Stimulated activated naive CD4-positive, alpha-beta T cell (primary cell): ENCODE measurements around the gene KMT2C.
"Not testable (repeated sequence)": the region's sequence is repeated elsewhere in the genome, so short reads cannot be mapped to it uniquely, and the experiment has no call there.

Source experiments
- DNase-seq, 6 experiments: peaks; one replicate each; lab custom pipeline; 2025; lab: John Stamatoyannopoulos, UW

The KMT2C gene

DNA sequence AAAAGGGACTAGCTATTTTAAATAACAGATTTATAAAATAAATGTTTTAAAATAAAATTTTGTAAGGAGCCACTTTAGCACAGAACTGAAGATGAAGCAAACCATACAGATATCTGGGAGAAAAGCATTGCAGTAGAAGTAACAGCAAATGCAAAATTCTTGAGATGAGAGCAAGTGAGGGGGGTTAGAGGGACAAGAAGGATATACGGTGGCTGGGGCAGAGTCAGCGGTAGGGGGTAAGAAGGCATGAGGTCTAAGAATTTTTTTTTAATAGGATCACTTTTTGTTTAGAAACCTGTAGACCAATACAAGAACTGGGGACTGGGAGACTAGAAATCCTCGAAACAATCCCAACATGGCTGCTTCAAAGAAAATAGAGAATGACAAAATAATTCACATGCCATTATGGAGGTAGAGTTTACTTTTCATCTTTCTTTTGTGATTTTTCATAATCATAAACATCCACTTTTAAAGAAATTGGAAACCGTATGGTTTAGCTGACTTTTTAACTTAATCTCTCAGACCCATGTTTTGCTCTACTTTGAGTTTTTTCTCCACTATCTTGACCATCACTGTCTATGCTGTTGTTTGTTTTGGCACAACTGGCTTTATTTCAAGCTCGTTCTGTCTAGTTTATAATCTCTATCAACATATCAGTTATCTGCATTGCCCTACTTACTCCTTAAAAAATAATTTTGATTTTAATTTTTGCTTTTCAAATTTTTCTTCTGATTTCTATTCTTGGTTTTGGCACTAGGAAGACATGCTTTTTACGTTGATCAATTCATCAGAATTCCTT lies 73.5 kb downstream of the KMT2C start:
- no peak for DNase-seq

DNA sequence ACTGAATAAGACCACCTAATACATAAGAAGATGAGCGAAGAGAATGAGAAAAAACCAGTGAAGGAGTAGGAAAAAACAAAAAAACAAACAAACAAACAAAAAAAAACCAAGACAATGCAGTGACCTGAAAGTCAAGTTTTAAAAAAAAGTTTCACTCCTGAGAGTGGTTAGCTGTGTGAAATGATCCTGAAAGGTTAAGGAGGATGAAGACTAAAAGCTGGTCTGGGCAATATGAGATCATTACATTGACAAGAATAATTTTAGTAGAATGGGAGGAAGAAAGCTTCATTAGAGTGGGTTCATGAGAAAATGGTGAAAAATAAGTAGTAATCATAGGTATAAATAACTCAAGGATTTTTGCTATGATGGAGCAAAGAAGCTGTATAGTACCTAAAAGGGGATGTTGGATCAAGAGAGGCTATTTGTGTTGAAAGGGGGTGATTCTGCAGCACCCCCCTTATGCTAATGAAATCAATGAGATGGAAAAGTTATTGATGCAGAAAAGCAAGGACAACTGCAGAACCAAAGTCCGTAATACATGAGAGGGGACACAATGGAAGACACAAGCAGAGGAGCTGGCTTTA lies 80.2 kb downstream of the KMT2C start:
- no peak for DNase-seq

DNA sequence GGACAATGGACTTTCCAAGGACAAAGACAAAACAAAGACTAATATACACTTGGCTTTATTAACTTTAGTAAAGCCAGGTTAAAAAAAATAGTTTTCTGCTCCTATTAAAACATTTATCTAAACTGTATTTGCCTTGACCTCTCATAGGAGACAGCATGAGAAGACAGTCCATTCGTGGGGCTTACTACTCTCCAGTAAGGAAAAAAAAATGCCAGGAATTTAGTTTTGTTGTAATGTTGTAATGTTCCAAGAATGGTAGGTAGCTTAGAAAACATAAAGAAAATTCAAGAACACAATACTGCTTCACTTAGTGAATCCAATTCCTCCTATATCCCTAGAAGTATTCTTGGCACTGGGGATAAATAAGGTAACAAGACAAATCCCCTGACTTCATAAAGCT lies 81.7 kb downstream of the KMT2C start:
- no peak for DNase-seq

DNA sequence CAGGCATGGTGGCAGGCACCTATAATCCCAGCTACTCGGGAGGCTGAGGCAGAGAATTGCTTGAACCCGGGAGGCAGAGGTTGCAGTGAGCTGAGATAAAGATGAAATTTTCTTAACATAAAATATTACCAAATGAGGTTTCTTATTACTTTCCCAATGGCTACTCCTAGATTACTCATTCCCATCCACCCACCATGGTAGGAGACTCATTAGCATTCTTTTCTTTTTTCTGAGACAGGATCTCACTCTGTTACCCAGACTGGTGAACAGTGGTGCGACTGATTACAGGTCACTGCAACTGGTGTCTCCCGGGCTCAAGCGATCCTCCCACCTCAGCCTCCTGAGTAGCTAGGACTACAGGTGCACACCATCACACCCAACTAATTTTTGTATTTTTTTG lies 82.5 kb downstream of the KMT2C start:
- not testable (repeated sequence) for DNase-seq

DNA sequence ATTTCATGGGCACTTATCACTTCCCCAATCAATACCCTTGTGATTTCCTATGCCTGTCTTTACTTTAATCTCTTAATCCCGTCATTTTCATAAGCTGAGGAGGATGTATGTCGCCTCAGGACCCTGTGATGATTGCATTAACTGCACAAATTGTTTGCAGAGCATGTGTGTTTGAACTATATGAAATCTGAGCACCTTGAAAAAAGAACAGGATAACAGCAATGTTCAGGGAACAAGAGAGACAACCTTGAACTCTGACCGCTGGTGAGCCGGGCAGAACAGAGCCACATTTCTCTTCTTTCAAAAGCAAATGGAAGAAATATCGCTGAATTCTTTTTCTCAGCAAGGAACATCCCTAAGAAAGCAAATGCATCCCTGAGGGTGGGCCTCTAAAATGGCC lies 84.1 kb downstream of the KMT2C start:
- DNase-seq: not testable (repeated sequence)

DNA sequence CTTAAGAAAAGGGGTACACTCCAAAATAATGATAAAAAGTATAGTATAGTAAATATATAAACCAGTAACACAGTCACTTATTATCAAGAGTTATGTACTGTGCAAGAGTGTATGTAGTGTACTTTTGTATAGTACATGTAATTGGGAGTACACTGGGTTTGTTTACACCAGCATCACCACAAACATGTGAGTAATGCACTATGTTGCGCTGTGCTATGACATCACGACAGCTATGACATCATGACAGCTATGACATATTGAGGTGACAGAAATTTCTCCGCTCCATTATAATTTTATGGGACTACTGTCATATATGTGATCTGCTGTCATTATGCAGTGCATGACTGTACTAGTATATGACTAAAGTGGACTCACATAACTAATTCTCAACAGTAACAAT lies 84.6 kb downstream of the KMT2C start:
- DNase-seq: no peak

DNA sequence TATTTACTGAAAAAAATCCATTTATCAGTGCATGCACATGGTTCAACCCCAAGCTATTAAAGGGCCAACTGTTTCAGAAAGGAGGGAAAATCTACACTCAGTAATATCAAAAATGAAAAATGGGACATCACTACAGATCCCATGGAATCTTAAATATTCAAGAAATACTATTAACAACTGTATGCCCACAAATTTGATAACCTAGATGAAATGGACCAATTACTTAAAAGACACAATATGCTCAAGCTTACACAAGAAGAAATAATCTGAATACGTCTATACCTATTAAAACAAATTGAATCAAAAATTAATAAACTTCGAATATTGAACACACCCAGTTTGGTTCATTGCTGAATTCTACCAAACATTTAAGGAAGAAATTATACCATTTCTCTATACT lies 87.9 kb downstream of the KMT2C start:
- DNase-seq: no peak

DNA sequence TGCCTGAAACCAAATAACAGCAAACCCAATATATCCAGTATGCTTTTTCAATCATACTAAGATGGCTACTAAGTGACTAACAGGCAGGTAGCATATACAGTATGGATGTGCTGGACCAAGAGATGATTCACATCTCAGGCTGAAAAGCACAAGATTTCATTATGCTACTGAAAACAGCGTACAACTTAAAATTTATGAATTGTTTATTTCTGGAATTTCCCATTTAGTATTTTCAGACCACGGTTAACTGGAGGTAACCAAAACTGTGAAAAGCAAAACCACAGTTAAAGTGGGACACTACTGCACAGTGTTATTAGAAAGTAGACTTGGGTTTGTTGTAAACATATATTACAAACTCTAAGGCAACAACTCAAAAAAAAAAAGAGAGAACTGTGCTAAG lies 91.5 kb downstream of the KMT2C start:
- DNase-seq: no peak

DNA sequence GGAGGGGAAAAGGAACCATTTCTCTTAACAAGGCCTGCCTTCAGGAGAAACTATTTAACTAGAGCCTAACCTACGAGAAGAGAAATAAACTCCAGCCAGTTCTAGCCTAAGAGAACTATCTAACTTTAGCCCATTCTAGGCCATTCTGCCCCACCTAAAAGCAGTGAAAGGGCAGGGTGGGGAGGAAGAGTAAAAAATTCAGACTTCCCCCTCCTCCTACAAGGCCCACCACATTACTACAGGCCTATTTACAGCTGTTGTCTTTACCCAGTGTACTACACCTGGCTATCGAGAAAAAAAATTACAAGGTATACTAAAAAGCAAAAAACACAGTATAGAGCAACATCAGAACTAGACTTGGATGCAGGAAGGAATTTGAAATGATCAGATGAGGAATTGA lies 93.0 kb downstream of the KMT2C start:
- no peak for DNase-seq

DNA sequence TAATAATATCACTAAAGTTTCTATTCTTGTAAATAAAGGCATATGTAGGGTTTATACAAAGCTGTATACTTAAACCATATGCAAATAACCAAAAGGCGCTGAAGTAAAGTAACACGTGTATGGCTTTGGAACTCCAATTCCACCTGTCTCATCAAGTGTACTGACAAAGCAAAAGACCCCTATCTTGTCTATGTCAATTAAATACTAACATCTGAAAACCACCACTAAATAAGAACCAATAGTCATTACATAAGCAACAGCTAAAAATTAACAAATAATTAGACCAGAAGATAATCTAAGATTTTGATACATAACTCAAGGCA lies 93.9 kb downstream of the KMT2C start:
- no peak for DNase-seq

DNA sequence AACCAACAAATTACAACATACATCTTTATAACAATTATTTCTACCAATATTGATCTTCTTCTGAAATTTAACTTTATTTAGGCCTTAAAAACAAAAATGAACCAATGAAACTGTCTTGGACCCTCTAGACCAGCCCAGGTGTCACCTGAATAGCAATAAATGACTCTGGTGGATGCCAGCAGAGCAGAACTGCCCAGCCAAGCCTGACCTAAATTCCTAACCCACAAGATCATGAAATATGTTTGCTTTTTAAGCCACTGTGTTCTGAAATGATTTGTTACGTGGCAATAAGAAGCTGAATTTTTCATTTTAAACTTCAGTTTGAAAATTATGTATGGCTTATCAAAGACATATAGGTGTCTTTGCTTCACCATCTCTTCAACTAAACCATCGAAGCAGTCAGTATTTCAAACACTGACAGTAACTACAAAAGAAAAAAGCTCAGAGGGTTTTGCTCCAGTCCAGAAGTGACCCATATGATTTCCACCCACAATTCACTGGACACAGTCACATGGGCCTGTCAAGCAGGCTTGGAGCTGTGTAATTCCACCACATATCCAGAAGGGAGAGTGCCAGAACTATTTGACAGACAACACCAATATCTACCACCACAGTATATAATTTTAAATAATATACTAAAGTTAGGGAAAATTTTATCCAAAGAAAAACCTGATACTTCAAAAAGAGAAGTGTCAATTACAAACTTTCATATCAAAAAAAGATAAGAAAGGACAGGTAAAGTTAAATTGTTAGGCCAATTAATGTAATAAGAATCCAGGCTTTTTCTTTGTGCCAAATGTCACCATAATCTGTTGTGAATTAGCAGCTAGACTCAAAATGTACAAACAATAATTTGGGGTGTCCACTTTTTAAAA lies 94.5 kb downstream of the KMT2C start:
- DNase-seq: no peak

DNA sequence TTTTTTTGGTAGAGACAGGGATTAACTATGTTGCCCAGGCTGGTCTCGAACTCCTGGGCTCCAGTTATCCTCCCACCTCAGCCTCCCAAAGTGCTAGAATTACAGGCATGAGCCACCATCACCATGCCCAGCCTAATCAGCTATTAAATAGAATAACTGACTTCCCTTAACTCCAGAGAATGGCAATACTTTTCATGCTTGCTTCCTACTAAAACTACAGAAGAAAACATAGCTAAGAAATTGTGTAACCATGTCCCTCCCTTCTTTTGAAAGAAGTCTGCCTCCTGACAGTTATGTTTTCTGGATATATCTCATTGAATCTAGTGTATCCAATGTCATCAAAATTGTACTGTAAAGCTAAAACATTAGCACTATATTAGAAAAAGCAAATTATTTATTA lies 95.6 kb downstream of the KMT2C start:
- no peak for DNase-seq

DNA sequence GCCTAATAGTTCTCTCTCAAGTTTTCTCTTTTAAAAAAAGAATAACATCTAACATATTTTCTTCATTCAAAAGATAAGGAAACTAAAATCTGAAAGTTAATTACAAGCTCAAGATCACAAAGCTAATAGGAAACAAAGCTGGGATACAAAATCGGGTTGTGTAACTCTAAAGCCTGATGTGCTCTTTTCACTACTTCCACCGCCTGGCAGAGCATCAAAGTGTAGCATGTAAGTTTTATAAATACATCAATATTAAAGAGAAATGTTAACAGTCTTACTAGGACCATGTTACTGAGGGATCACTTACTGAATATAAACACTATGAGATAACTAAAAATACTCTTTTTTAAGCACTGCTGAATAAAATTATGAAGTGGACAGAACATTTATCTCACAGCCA lies 97.2 kb downstream of the KMT2C start:
- DNase-seq: no peak

DNA sequence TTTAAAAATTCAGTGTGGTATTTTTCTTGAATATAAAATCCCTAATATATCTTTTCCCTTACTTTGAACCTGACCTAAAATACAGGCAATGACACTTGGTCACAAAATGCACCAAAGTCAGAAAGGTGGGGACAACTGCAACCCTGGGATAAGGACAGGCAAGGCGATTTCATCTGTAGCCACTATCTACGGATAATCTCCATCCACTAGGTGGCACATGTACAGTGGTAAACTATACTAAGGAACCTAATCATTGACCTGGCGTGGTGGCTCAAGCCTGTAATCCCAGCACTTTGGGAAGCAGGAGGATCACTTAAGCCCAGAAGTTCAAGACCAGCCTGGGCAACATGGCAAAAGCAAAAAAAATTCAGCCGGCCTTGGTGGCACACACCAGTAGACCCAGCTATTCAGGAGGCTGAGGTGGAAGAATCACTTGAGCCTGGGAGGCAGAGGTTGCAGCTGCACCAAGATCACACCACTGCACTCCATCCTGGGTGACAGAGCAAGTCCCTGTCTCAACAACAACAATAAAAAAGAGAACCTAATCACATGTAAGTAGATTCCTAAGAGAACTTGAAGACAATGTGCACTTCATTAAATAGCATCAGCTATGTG lies 98.9 kb downstream of the KMT2C start:
- DNase-seq: peak in 4 of 6 experiments; percentile 6 to 42 (median 22)

DNA sequence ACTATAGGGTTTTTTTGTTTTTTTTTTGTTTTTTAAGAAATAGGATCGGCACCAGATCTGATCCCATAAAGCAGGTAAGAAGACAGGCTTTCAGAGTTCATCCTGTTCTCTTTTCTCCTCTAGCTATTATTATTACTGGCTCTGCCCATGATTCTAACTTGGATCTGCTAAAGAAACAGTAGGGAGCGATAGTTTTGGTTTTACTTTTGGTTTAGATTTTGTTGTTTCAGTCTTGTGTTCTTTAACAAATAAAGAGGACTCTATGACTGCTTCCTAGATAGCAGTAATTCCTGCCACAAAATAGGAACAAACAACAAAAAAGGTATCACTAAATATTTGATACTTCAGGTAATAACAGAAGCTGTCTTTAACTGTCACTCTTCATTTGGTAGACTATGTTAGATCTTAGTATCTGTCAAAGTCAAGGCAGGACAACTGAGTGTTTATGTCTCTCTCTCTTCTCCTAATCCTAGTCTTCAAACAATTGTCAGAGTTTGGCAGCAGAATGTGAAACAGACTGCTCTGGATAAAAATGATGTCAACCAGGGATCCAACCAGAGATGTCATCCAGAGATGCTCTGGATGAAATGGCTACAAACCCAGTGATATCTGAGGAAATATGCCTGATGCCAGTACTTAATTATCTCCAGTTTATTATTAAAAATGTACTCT lies 99.8 kb downstream of the KMT2C start:
- peak in 2 of 6 experiments; percentile 13 to 32 for DNase-seq

DNA sequence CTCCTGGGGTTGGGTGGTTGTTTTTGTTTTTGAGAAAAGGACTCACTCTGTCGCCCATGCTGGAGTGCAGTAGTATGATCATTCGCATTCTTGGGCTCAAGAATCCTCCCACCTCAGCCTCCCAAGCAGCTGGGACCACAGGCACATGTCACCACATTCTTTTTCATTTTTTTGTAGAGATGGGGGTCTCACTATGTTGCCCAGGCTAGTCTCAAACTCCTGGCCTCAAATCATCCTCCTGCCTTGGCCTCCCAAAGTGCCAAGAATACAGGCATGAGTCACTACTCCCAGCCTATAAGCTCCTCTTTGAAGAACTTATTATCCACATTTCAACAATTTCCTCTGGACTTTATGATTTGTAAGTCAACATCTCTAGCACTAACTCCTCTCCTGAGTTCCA lies 102.7 kb downstream of the KMT2C start:
- DNase-seq: no peak

DNA sequence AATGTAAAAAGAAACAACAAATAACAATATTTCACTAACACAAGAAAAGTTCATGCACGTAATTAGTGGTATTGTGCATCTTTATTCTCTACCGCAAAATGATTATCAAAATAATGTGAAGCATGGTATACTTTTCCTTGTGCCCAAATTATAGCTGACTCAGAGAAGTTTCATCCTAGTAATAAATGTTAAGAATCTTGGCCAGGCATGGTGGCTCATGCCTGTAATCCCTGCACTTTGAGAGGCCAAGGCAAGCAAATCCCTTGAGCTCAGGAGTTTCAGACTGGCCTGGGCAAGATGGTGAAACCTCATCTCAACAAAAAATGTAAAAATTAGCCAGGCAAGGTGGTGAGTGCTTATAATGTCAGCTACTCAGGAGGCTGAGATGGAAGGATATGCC lies 105.0 kb downstream of the KMT2C start:
- no peak for DNase-seq

DNA sequence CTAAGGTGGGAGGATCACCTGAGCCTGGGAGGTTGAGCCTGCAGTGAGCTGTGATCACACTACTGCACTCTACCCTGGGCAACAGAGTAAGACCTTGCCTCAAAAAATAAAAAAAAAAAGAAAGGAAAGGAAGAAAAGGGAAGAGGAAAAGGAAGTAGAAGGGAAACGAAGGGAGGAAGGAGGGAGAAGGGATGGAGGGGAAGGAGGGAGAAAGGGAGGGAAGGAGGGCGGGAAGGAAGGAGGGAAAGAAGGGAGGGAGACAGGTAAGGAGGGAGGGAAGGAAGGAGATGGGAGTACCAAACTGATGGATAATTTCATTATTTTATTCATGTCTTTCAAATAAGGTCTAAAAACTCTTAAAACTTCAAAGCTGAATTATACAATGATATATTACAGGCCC lies 106.3 kb downstream of the KMT2C start:
- no peak for DNase-seq

DNA sequence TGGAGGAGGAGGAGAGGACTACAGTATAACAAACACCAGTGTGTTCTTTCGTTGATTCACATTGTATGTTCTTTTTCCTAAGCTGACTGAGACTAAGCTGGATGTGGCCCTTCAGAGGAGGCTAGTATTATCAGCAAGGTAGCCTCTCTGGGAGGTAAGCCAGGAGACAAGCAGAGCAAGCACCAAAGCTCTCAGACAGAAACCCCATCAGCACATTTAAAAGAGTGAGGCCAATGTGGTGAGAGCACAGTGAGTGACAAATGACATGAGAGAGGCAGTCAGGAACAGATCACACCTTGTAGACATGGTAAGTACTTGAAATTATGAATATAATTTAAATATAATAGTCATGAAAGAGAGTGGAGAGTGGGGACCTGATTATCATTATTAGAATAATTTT lies 107.6 kb downstream of the KMT2C start:
- DNase-seq: no peak

DNA sequence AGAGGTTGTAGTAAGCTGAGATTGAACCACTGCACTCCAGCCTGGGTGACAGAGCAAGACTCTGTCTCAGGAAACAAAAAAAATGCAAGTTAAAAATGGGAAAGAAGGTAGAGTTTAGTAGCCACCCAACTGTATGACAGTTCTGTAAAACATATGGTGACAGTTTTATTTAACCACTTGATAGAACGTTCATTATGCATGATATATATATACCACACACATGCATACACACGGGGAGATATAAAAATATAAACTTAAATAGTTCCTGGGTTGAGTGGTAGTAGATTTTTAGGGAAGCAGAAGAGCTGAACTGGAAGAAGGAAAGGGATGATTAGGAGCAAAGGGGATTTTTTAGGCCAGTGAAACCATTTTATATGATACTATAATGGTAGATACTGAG lies 120.0 kb downstream of the KMT2C start:
- DNase-seq: no peak

DNA sequence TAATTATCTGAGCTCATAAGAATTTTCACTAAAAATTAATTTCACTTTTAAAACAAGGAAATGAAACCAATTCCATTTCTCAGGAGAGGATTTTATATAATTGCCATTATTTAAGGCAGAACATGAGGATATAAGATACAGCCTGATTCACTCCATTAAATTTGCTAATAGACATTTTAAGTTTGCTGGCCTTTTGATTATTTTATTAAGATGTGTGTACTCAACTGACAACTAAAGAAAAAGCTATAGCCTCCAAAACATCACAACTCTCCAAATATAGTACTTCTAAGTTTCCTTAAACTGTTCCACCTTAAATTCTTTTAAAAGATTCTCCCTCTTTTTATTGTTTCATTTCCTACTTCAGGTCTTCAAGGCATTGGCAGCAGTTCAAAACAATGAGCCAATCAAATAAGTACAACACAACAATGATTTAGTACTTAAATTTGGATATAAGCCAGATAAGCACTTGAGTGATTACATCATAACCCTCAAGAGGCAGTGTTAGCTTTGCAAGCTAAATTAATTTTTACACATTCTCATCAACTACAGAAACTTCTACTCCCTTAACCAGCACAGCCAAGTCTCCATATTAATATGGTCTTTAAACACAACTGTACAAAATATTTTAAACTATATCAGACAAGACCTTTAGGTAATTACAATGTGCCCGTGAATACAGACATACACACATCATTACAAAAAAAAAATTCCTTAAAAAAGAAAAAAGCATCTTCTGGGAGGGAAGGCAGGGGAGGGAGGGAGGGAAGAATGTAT lies 121.8 kb downstream of the KMT2C start:
- DNase-seq: peak in 4 of 6 experiments; percentile 9 to 58 (median 32)
